ENCODE data around the gene PXDC1.
"Not testable (repeated sequence)": the region's sequence is repeated elsewhere in the genome, so short reads cannot be mapped to it uniquely, and the experiment has no call there.

The PXDC1 gene

DNA sequence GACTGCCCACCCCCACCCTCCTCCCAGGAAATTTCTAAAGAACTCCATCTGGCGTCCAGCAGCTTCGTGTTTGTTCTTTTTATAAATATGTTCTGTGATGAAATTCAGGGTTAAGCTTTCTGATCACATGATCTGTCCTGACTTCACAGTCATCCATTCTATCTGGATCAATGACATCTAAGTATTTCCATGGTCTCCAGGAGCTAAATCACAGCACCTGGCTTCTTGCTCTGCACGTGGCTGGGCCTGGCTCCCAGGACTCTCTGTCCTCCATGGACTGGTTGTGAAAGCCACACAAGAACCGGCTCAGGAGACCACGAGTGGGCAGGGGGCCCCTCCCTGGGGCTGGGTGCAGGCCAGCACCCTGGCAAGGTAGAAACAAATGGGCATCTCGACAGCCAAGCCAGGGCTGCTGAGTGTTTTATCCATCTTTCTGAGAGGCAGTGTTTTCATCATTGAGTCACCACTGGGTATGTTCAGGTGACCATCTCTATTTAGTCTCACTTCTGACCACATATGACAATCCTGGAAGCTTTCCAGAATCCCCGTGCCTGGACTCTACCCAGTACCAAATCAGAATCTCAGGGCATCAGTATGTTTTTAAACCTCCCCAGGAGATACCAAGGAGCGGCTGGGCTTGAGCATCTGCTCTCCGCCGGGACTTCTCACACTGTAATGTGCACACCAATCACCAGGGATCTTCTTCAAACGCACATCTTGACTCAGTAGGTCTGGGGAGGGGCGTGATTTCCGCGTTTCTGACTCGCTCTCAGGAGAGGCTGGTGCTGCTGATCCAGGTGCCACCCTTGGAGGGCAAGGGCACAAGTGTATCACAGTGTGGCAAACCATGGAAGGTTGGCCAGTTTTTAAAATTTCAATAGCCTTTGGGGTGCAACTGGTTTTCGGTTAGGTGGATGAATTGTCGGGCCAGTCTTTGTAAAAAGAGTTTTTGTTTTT is 31.6 kb upstream of the PXDC1 start:
- no peak for DNase-seq (ENCODE audit: low read depth, low spot score)

DNA sequence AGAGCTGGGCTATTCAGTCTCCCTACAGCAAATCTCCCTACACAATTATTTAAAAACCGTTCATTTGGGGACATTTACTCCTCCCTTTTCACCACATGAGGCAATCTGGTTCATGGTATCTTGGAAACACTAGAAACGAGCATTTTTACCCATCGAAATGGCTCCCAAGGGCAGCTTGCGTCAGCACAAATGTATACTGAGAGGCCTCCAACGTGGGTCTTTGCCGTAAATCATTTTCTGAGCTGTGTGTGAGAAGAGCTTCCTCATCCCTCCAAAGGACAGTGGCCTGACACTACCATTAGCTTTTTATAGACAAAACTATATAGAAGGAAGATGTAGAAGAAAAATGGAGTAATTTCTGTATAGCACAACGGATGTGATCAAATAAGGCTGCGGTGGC is 30.0 kb upstream of the PXDC1 start:
- DNase-seq (ENCODE audit: low read depth, low spot score) = no peak

DNA sequence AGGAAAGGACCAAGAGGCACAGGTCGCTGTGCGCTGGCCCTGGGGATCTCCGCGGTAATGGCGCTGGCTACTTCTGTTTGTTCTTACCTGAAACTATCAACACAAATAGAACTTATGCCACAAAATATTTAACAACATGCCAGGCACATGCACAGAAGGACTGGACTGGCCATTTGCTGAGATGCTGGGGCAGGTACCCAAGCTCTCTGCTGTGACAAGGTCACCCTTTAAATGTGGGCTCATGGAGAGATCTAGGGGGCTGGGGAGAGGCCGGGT is 28.0 kb upstream of the PXDC1 start:
- no peak for DNase-seq (ENCODE audit: low read depth, low spot score)

DNA sequence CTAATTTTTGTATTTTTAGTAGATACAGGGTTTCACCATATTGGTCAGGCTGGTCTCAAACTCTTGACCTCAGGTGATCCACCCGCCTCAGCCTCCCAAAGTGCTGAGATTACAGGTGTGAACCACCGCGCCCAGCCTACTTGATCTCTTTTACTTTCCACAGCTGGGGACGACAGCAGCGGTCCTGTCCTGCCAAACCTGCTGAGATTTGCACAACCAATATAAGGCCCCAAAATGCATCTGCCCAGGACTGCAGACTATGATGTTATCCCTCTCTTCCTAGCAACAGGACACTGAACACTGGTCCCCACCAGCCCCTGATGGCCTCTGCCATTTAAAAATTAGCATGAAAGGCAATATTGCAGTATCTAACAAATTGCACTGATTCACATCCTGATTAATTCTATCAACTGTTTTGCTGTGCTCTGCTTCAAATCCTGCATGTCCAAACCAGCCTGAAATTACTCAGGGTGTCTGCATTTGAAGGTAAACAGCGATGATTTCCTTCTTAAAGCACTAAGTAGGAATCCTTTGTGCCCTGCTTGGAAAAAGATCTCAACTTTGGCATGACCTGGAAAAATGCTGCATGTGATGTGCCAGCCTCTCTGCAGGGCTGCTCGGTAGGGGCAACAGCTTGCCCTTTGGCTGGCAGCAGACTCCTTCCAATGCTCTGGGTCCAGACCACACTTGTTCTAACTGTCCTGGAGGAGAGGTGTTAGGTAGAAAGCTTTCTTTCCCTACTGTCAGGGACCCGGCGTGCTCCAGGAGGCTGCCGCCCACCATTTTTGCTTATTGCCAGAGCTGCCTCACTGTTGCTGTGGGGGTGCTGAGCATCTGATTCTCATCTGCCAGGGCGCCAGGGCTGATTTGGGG is 27.4 kb upstream of the PXDC1 start:
- no peak for DNase-seq (ENCODE audit: low read depth, low spot score)

DNA sequence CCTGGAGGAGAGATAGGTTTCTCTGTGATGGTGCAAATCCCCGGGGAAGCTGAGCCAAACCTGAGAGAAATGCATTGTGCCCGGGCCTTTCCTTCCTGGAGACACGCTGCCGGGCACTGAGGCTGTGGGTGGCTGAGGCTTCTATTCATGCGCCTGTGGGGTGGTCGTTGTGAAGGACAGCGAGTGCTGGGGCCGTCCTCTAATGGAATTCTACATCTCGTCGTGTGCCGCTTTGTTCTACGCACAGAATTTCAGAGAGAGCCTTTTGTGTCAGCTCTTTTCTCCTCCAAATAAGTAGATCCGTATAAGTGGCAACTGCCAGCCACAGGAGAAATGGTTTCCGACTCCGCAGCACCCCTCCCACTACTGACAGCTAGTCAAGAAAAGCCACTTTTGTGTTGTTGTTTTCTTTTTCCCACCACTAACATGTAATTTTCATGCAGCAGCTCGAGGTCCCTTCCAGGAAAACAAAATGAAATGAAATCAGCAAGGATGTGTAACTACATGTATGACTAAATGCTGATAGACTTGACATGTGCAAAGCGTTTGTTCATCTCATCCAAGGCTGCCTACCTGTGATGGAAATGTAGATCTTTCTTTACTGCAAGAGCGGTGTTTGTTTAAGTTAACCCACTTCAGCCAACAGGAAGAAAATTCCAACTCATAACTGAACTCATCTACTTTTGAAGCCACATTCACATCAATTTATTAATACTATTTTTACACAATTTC is 26.4 kb upstream of the PXDC1 start:
- DNase-seq (ENCODE audit: low read depth, low spot score) = no peak

DNA sequence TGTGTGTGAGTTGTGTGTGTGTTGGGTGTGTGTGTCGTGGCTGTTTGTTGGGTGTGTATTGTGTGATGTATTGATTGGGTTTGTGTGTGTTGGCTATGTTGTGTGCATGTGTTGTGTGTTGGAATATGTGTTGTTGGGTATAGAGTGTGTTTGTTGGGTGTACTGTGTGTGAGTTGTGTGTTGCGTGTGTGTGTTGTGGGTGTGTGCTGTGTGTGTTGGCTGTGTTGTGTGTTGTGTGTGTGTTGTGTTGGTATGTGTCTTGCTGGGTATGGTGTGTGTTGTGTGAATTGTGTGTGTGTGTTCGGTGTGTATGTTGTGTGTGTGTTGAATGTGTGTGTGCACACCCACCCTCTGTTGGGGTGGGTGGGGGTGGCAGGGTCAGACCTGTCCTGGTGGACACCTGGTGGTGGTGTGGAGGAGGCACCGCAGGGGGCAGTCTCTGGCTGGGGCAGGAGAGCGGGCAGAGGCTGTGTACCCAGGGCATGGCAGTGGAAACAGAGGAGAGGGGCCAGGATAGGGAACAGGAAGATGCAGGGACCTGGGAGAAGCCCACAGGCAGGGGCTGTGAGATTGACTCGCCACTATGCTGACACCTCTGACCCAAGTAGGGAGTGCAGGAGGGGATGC is 25.5 kb upstream of the PXDC1 start:
- DNase-seq (ENCODE audit: low read depth, low spot score) = peak; percentile 42

DNA sequence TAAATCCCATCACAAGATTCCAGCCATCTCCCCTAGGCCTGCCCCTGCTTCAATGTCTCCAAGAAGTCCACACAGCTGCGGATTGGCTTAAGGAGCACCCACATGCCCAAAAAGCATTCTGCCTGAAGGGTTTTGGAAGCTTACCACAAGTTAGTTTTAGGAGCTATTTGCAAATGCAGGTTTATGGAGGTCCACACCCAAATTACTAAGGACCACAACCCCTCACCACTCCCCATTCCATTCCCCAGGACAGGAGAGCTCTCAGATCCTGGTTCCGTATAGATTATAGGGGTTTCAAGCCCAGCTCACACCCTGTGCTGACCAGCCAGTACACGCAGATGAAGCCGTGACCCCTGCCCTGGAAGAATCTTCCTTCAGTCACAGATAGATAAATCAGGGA is 24.3 kb upstream of the PXDC1 start:
- DNase-seq (ENCODE audit: low read depth, low spot score) = no peak

DNA sequence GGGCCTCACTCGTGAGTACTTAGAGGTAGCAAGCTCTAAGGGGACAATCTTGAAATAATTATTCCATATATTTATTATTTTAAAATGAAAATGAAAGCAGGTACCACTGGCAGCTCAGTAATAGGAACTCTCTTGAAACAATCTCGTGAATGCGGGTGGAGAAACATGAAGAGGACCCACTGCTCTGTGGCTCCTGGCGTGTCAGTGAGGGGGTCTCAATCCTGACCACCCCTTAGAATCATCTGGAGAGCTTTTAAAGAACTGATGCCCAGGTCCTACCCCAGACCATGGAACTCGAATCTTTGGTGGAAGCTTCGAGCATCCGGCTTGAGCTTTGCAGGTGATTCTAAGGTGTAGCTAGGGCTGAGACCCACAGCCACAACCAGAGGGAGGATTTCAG is 23.9 kb upstream of the PXDC1 start:
- no peak for DNase-seq (ENCODE audit: low read depth, low spot score)

DNA sequence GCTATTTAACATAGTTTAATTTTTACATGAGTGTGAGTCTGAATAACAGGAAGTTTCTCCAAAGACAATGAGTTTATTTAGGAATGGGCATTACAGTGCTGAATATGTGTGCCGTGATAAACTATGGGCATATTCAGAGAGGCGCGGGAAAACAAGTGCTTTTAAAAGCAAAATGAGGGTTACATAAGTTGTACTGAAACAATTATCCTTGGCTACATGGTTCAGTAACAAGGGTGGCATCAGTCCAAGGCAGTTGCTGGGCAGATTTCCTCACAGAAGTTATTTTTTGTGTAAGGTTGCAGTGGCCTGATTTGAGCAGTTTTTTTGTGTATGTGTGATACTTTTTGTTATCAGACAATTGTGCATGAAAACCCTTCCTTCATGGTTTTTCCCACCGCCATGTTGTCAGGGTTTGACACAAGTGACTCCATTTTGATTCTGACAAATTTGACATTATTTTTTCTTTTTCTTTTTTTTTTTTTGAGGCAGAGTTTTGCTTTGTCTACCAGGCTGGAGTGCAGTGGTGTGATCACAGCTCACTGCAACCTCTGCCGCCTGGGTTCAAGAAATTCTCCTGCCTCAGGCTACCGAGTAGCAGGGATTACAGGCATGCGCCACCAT is 22.3 kb upstream of the PXDC1 start:
- DNase-seq (ENCODE audit: low read depth, low spot score) = no peak

DNA sequence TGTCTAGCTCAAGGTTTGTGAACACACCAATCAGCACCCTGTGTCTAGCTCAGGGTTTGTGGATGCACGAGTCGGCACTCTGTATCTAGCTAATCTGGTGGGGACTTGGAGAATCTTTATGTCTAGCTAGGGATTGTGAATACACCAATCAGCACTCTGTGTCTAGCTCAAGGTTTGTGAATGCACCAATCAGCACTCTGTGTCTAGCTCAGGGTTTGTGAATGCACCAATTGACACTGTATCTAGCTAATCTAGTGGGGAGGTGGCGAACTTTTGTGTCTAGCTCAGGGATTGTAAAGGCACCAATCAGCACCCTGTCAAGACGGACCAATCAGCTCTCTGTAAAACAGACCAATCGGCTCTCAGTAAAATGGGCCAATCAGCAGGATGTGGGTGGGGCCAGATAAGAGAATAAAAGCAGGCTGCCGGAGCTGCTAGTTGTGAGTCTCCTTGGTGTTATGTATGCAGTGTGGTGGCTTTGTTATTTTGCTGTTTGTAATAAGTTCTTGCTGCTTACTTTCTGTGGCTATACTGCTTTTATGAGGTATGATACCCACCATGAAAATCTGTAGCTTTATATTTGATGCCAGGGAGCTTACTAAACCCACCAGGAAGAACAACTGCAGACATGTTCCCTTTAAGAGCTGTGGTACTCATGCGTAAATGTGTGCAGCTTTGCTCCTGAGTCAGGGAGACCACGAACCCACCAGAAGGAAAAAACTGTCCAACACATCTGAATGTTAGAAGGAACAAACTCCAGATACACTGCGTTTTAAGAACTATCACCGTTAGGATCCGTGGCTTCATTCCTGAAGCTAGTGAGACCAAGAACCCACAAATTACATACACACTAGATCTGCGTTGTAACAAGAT is 20.9 kb upstream of the PXDC1 start:
- DNase-seq (ENCODE audit: low read depth, low spot score) = not testable (repeated sequence)

DNA sequence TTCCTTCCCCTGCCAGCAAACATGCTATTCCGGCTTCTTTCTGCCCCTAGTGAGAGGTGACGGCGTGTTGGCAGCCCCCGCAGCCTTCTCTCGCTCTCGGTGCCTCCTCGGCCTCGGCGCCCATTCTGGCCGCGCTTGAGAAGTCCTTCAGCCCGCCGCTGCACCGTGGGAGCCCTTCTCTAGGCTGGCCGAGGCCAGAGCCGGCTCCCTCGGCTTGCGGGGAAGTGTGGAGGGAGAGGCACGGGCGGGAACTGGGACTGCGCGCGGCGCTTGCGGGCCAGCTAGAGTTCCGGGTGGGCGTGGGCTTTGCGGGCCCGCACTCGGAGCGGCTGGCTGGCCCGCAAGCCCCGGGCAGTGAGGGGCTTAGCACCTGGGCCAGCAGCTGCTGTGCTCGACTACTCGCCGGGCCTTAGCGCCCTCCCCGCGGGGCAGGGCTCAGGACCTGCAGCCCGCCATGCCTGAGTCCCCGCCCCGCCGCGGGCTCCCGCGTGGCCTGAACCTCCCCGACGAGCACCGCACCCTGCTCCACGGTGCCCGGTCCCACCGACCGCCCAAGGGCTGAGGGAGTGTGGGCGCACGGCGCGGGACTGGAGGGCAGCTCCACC is 20.0 kb upstream of the PXDC1 start:
- DNase-seq (ENCODE audit: low read depth, low spot score) = peak; percentile 63

DNA sequence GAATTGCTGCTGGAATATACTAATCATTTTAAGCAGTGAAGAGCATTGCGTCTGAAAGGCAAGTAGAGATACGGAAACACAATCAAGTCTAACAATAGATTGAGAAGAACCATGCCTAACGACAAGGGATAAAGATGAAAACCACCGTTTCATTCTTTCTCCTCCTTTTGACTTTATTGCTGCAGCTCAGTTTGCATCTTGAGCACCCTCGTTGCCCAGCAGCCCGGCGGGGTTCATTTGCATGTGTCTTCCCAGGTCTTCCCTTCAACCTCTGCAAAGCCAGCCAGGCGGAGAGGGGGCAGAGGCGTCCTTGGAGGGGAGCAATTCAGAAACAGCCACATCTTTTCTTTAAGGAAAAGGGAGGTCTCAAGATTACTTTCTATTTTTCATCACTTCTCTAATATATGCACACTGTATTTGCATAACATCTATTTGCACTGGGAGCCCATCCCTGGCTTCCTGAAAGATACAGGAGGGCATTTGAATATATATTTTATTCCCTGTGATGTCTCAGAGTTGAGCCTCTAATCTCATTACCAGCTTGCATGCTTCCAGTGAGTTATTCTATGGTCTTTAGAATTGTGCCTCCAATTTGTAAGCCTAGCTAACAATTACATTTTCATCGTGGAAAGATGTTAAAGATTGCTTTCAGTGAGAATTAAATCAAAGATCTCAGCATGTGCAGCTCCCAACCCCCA is 18.7 kb upstream of the PXDC1 start:
- DNase-seq (ENCODE audit: low read depth, low spot score) = no peak

DNA sequence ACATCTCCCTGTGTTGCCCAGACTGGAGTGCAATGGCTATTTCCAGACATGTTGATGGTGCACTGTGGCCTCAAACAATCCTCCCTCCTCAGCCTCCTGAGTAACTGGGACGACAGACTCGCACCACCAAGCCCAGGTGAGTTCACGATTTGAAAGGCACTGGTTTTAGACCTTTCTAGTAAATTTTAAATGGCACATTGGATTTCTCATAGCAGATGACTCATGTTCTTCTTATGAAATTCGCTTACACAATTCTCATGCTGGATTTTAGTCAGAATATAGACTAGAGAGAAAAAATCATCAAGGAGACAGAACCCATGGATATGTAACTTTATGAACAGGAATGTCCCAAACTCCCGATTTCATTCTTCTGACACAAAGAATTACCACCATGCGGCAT is 18.1 kb upstream of the PXDC1 start:
- DNase-seq (ENCODE audit: low read depth, low spot score) = no peak

DNA sequence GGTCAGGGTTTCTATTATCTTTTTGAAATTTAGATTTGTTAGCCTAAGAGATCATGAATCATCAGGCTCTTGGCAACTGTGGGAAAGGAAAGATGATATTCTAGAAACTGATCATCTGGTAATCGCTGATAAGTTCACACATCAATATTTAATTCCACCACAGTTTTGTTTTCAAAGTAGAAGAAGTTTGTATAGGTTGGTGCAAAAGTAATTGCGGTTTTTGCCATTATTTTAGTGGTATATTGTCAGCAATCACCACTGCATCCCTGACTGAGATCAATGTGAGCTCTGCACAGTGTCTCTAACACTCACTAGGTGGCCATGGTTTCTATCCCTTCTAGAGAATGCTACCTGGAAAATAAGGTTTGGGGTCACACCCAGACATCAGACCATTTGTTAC is 17.0 kb upstream of the PXDC1 start:
- no peak for DNase-seq (ENCODE audit: low read depth, low spot score)

DNA sequence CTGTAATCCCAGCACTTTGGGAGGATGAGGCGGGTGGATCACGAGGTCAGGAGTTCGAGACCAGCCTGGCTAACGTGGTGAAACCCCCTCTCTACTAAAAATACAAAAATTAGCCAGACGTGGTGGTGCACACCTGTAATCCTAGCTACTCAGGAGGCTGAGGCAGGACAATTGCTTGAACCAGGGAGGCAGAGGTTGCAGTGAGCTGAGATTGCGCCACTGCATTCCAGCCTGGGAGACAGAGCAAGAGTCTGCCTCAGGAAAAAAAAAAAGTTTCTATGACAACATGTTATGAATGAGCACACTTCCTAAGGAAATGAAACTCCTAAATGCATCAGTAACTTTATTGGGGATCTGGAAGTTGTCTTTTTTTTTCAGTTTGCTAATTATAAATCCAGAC is 16.0 kb upstream of the PXDC1 start:
- not testable (repeated sequence) for DNase-seq (ENCODE audit: low read depth, low spot score)

DNA sequence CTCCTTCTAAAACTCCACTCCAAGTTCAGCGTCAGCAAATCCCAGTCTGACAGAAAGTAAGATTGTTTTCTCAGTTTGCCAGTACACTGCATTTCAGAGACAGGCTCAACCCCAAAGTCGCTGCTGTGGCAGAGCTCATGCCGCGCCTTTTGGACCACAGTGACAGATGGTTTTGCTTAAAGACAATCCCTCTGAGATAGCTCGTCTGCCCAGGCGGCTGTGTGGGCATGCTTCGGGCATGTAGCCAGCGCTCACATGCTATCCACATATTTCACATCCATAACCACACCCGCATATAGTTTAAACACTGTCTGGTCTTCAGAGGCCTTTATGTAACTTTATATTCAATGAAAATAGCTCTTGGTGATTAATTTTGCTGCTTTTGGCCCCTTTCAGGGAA is 14.7 kb upstream of the PXDC1 start:
- DNase-seq (ENCODE audit: low read depth, low spot score) = no peak

DNA sequence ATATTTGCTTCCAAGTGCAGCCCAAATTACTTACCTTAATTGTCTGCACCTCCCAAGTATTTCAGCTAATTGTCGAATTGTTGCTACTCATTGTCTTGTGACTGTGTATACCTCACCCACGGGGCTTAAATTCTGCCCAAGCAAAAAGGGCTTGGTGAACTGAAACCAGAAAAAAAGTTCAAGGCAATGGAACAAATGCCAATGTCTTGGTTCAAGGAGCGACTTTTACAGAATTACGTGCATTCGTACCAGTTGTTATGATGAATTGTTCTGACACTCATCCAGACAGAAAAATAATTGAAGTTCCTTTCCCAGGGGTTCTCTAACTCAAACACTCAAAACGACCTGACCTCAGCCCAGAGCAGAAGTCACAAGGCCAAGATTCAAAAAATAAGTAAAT is 13.9 kb upstream of the PXDC1 start:
- no peak for DNase-seq (ENCODE audit: low read depth, low spot score)

DNA sequence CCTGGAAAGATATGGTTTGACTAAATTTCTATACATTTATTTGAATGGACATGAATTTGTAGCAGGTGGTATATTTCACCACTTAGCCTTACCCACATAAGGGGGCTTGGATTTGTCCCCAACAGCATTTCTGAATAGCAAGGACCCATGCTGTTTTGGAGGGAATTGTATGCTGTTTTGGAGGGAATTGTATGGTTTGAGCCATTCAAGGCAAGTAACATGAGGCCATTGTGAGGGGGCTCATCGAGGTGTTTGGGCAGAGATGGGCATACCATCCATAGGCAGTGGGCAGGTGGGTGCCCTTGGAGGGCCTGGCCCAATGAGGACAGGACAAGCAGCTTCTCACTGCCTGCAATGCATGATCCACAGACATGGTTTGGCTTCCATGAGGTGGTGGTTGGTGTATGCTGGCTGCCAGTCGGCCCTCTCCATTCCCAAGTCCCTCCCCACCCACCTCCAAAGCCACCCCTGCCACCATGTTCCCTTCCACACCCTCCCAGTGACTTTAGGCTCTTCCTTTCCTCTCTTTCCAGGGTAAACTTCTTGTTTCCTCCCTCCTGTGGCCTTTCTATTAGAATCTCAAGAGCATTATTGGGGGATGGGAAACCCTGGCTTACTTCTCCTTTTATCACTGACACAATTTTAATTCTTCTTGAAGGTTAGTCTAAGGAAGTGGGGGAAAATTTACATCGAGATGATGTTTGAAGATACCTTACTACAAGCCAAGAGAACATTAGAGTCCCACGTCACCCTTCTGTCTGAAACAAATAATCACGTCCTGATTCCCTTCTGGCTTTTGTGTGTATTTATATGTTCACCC is 13.2 kb upstream of the PXDC1 start:
- no peak for DNase-seq (ENCODE audit: low read depth, low spot score)
